Common myeloid progenitor, CD34-positive (primary cell): ENCODE measurements around the gene USP44. TPM values are rescaled to one million over a fixed set of nuclear protein-coding genes. Genes with fewer than 3 reads are reported as not detected.

Experiments
- CTCF ChIA-PET: fragments of 350-600 bp; sonication (Branson Sonifier 250); formaldehyde crosslinking; loops from one replicate; lab custom pipeline; 2021; ENCODE audit warnings: antibody characterized with exemption; lab: Charles Lee
- POLR2A ChIA-PET: fragments of 350-600 bp; sonication (Branson Sonifier 250); formaldehyde crosslinking; loops from one replicate; lab custom pipeline; 2021; ENCODE audit warnings: antibody characterized with exemption; lab: Charles Lee
- DNase-seq, 3 donors: peaks; one replicate each; pipeline versions ENCODE4 v3.0.0 to v3.0.0-alpha.2; 2013
- H3K27ac ChIP-seq, 2 experiments: 1 replicate in 1 of 2; 2 replicates in 1 of 2; pipeline ENCODE4 v1.7.0; 2013; ENCODE audit warnings: inconsistent platforms in 2 of 2, low read length in 2 of 2, mild to moderate bottlenecking in 2 of 2, low read depth in 1 of 2, moderate library complexity in 1 of 2; ENCODE audit not compliant: severe bottlenecking in 2 of 2, insufficient read depth in 1 of 2, poor library complexity in 1 of 2
- H3K27me3 ChIP-seq, 5 experiments: replicated peaks in 2 of 5; 1 replicate in 3 of 5; 2 replicates in 2 of 5; pipeline versions ENCODE4 v1.6.1 to v1.7.0; 2013; ENCODE audit warnings: low read length in 4 of 5, mild to moderate bottlenecking in 2 of 5, moderate library complexity in 2 of 5, inconsistent platforms in 1 of 5; ENCODE audit not compliant: insufficient read depth in 5 of 5, control insufficient read depth in 4 of 5
- H3K36me3 ChIP-seq, 4 experiments: 1 replicate in 2 of 4; 2 replicates in 2 of 4; pipeline versions ENCODE4 v1.6.1 to v1.7.0; 2013; ENCODE audit warnings: low read length in 3 of 4, control low read depth in 1 of 4, mild to moderate bottlenecking in 1 of 4; ENCODE audit not compliant: control insufficient read depth in 4 of 4, insufficient read depth in 4 of 4
- H3K4me1 ChIP-seq, 4 experiments: 1 replicate in 3 of 4; 2 replicates in 1 of 4; pipeline versions ENCODE4 v1.6.1 to v1.7.1; 2013; ENCODE audit warnings: low read length in 3 of 4, mild to moderate bottlenecking in 3 of 4, control low read depth in 1 of 4, inconsistent platforms in 1 of 4, moderate library complexity in 1 of 4; ENCODE audit not compliant: control insufficient read depth in 4 of 4, insufficient read depth in 4 of 4; ENCODE audit errors: control extremely low read depth in 1 of 4
- H3K4me3 ChIP-seq, 7 experiments: 1 replicate in 4 of 7; 2 replicates in 3 of 7; pipeline versions ENCODE4 v1.5.1 to v1.7.0; 2013; ENCODE audit warnings: mild to moderate bottlenecking in 7 of 7, low read length in 6 of 7, moderate library complexity in 6 of 7, inconsistent platforms in 2 of 7, low read depth in 2 of 7, control low read depth in 1 of 7; ENCODE audit not compliant: insufficient read depth in 4 of 7, control insufficient read depth in 1 of 7; ENCODE audit errors: extremely low read depth in 1 of 7
- H3K9me3 ChIP-seq, 5 experiments: 1 replicate in 4 of 5; 2 replicates in 1 of 5; pipeline versions ENCODE4 v1.6.1 to v1.7.1; 2013; ENCODE audit warnings: low read length in 4 of 5, mild to moderate bottlenecking in 2 of 5, inconsistent platforms in 1 of 5, low read depth in 1 of 5, moderate library complexity in 1 of 5; ENCODE audit not compliant: control insufficient read depth in 4 of 5, insufficient read depth in 2 of 5; ENCODE audit errors: control extremely low read depth in 1 of 5
- WGBS: methylation state at CpG from one replicate; pipeline ENCODE4 v1.1.5; 2013; ENCODE audit not compliant: insufficient coverage; 5-methylcytosine and 5-hydroxymethylcytosine counted together
- polyA plus RNA-seq: library from polyadenylated mRNA; unstranded; fragments of 120-200 nt; gene quantifications from one replicate; pipeline ENCODE4 v1.2.1, GENCODE V29; 2013

The USP44 gene
- polyA plus RNA-seq = 0.71 TPM

- Histone ChIP-seq H3K4me1 (peaks cover 8 to 38% (median 22%) of the 10 kb centered on the region in 4 experiments), H3K4me3 (no peak within 1 kb of the TSS), H3K27ac (no peak within 1 kb of the TSS), H3K9me3 (peaks cover 1 to 12% (median 6%) of the 10 kb centered on the region in 5 experiments), H3K27me3 (peaks cover 14 to 47% (median 18%) of the 10 kb centered on the region in 5 experiments), H3K36me3 (no peaks in the 10 kb centered on the region)
- no peak for DNase-seq
- POLR2A ChIA-PET = no interaction called here
- CTCF ChIA-PET = no interaction called here
- WGBS = 79% methylated on average over 7 of the region's 9 CpGs
Measured at GRCh38 chr12:95551305-95551704, at the start of gene USP44. Gene USP44, minus strand, starts transcription at chr12:95551476. Its CDS starts 17,220 bp downstream, at chr12:95534256.

- ChIA-PET POLR2A (no interaction called here), CTCF (no interaction called here)
- no peak overlapping the region for H3K27ac ChIP-seq
- no peak overlapping the region for H3K4me3 ChIP-seq
- no peaks in the 10 kb centered on the region for H3K4me1 ChIP-seq
- peaks cover 0 to 3% (median 0%) of the 10 kb centered on the region in 5 experiments for H3K27me3 ChIP-seq
- WGBS = 96% methylated on average over 7 of the region's 8 CpGs
- no peaks in the 10 kb centered on the region for H3K9me3 ChIP-seq
- no peaks in the 10 kb centered on the region for H3K36me3 ChIP-seq
- DNase-seq = no peak
Measured at GRCh38 chr12:95600567-95600966, 49.3 kb upstream of the USP44 start.

- DNase-seq = no peak
- POLR2A ChIA-PET = no interaction called here
- 100% methylated on average over 2 of the region's 5 CpGs for WGBS
- CTCF ChIA-PET = interaction anchor here (0.8 kb wide), 1 partner anchor 60 kb away, joined by 4 read pairs; no protein-coding TSS in a partner anchor
- H3K27me3 ChIP-seq = peaks cover 0 to 3% (median 0%) of the 10 kb centered on the region in 5 experiments
- H3K36me3 ChIP-seq = no peaks in the 10 kb centered on the region
- H3K9me3 ChIP-seq = no peaks in the 10 kb centered on the region
- H3K4me3 ChIP-seq = no peak overlapping the region
- no peaks in the 10 kb centered on the region for H3K4me1 ChIP-seq
- no peak overlapping the region for H3K27ac ChIP-seq
Measured at GRCh38 chr12:95599880-95600279, 48.6 kb upstream of the USP44 start.

- CTCF ChIA-PET = interaction anchor here (0.6 to 1.3 kb wide), 5 partner anchors 10 to 223 kb away, joined by 3 to 5 read pairs (median 3); no protein-coding TSS in a partner anchor
- no peaks in the 10 kb centered on the region for H3K9me3 ChIP-seq
Measured at GRCh38 chr12:95594136-95594535, 42.9 kb upstream of the USP44 start.

GRCh38 chr12:95593266-95593871, 42.1 kb upstream of the USP44 start:
- Histone ChIP-seq H3K27ac (no peak overlapping the region), H3K36me3 (no peaks in the 10 kb centered on the region), H3K4me1 (no peaks in the 10 kb centered on the region), H3K9me3 (no peaks in the 10 kb centered on the region), H3K27me3 (peaks cover 0 to 5% (median 2%) of the 10 kb centered on the region in 5 experiments), H3K4me3 (no peak overlapping the region)
- POLR2A ChIA-PET = no interaction called here
- no peak for DNase-seq
- 93% methylated on average over 7 of the region's 7 CpGs for WGBS
- CTCF ChIA-PET = interaction anchor here (0.9 to 1.3 kb wide), 4 partner anchors 9 to 223 kb away, joined by 3 read pairs; no protein-coding TSS in a partner anchor

More at GRCh38 chr12:95594136-95594535, 42.9 kb upstream of the USP44 start:
- POLR2A ChIA-PET = no interaction called here
- no CpG with 5 or more reads among the region's 2 CpGs for WGBS
- no peak for DNase-seq
- H3K4me1 ChIP-seq = no peaks in the 10 kb centered on the region
- no peaks in the 10 kb centered on the region for H3K27me3 ChIP-seq
- H3K36me3 ChIP-seq = no peaks in the 10 kb centered on the region
- no peak overlapping the region for H3K4me3 ChIP-seq
- no peak overlapping the region for H3K27ac ChIP-seq

- DNase-seq = no peak
- Histone ChIP-seq H3K27me3 (peaks cover 0 to 6% (median 2%) of the 10 kb centered on the region in 5 experiments), H3K9me3 (no peaks in the 10 kb centered on the region), H3K27ac (no peak overlapping the region), H3K36me3 (no peaks in the 10 kb centered on the region), H3K4me3 (no peak overlapping the region), H3K4me1 (no peaks in the 10 kb centered on the region)
- CTCF ChIA-PET = no interaction called here
- WGBS = 11% methylated on average over 1 of the region's 2 CpGs
- POLR2A ChIA-PET = no interaction called here
Measured at GRCh38 chr12:95591731-95592130, 40.5 kb upstream of the USP44 start.

- DNase-seq = no peak
- CTCF ChIA-PET = no interaction called here
- no peaks in the 10 kb centered on the region for H3K9me3 ChIP-seq
- no peaks in the 10 kb centered on the region for H3K4me1 ChIP-seq
- 100% methylated on average over 2 of the region's 2 CpGs for WGBS
- H3K27ac ChIP-seq = no peak overlapping the region
- POLR2A ChIA-PET = no interaction called here
- peaks cover 0 to 6% (median 2%) of the 10 kb centered on the region in 5 experiments for H3K27me3 ChIP-seq
- no peaks in the 10 kb centered on the region for H3K36me3 ChIP-seq
- no peak overlapping the region for H3K4me3 ChIP-seq
Measured at GRCh38 chr12:95590775-95591174, 39.5 kb upstream of the USP44 start.
